Erythroblast (primary cell): ENCODE results near the gene ACR.
"Not testable (repeated sequence)": the region's sequence is repeated elsewhere in the genome, so short reads cannot be mapped to it uniquely, and the experiment has no call there.

ENCODE experiments used
- GATA1 ChIP-seq: IDR thresholded peaks from 2 replicates; pipeline ENCODE4 v1.6.1; 2011; ENCODE audit warnings: low read depth, mild to moderate bottlenecking, control low read depth, low read length, moderate library complexity
- POLR2A ChIP-seq: IDR thresholded peaks from 2 replicates; pipeline ENCODE4 v1.6.1; 2011; ENCODE audit warnings: mild to moderate bottlenecking, low read length

DNA sequence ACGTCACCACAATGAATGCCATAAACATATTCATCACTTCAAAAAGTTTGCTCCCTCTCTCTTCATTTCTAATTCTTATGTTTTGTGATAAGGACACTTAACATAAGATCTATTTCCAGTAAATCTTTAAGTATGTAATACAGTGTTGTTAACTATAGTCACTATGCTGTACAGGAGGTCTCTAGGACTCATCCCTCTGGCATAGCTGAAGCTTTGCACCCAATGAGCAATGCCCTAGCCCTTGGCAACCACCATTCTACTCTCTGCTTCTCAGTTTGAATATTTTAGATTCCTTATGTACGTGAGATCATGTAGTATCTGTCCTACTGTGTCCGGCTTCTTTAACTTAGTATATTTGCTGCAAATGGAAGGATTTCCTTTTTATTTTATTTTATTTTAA lies 26.3 kb downstream of the ACR start:
- not testable (repeated sequence) for TF ChIP-seq POLR2A, GATA1
